ENCODE data around the gene ATP6V0E1. TPM values are rescaled to one million over a fixed set of nuclear protein-coding genes. Genes with fewer than 3 reads are reported as not detected.

Gene ATP6V0E1
- total and polyA plus RNA-seq, 8 donors = 18.0 to 328 (median 133) TPM

- intact Hi-C loops (cut with DNase I; ENCODE audit: low total_unique reads) = loop anchor here (10.0 kb wide), 1 partner anchor 497 kb away; the partner anchor contains the start of gene SH3PXD2B
- TF ChIP-seq EP300 (IDR thresholded peaks at IDR 0.05) = no peak
- no peak for TF ChIP-seq POLR2A (IDR thresholded peaks at IDR 0.05)
- H3K9me3 ChIP-seq = no peaks in the 10 kb centered on the region
- H3K27me3 ChIP-seq = no peaks in the 10 kb centered on the region
- H3K27ac ChIP-seq = peak overlapping the region in 1 of 5 donors; percentile 61
- no peak for DNase-seq
- H3K36me3 ChIP-seq = peaks cover 15 to 51% (median 49%) of the 10 kb centered on the region in 4 donors
- peaks cover 0 to 15% (median 0%) of the 10 kb centered on the region in 4 donors for H3K4me1 ChIP-seq
- 72 to 93% (median 81%) methylated on average over 4 of the region's 4 CpGs for WGBS, 5 donors
- H3K4me3 ChIP-seq = no peak overlapping the region
These were observed 31.5 kb upstream of the ATP6V0E1 start for GRCh38 chr5:172952034-172952511.

- Histone ChIP-seq H3K4me3 (no peak overlapping the region), H3K27ac (peak overlapping the region in 2 of 5 donors; percentile 61 to 65), H3K27me3 (no peaks in the 10 kb centered on the region), H3K9me3 (no peaks in the 10 kb centered on the region), H3K36me3 (peaks cover 11 to 32% (median 31%) of the 10 kb centered on the region in 4 donors), H3K4me1 (peaks cover 8 to 29% (median 13%) of the 10 kb centered on the region in 4 donors)
- DNase-seq = no peak
- 60 to 69% (median 67%) methylated on average over 15 of the region's 15 CpGs for WGBS, 5 donors
- intact Hi-C loops (cut with DNase I; ENCODE audit: low total_unique reads) = loop anchor here (10.0 kb wide), 1 partner anchor 499 kb away; the partner anchor contains the start of gene SH3PXD2B
- TF ChIP-seq EP300 (IDR thresholded peaks at IDR 0.05) (no peak), POLR2AphosphoS5 (IDR thresholded peaks at IDR 0.05) (peak in 1 of 3 donors; percentile 63)
These were observed 29.5 kb upstream of the ATP6V0E1 start for GRCh38 chr5:172953776-172954675.

DNA sequence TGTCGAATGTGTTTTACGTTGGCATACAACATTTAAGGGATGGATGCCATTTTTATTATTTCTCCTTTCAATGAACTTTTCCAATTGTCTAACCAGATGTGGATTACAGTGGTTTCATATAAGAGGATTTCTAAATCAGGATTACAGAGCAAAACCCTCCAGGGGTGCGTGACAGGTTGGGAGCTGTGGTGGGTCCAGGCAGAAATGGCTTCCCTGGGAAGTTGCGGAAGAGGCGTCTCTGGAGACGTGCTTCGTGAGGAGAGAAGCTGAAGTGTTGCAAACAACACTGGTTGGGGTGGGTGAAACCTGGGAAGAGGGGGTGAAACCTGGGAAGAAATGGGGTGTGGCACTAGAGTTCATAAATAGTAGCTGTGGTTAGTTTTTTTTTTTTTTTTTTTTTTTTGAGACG lies 28.8 kb upstream of the ATP6V0E1 start:
- no peak for DNase-seq
- peaks cover 8 to 32% (median 15%) of the 10 kb centered on the region in 4 donors for H3K4me1 ChIP-seq
- intact Hi-C loops (cut with DNase I; ENCODE audit: low total_unique reads) = loop anchor here (10.0 kb wide), 1 partner anchor 500 kb away; the partner anchor contains the start of gene SH3PXD2B
- H3K27ac ChIP-seq = peak overlapping the region in 2 of 5 donors; percentile 61 to 65
- no peak for TF ChIP-seq CTCF (IDR thresholded peaks at IDR 0.05)
- TF ChIP-seq POLR2AphosphoS5 (IDR thresholded peaks at IDR 0.05) = no peak
- no peak for TF ChIP-seq EP300 (IDR thresholded peaks at IDR 0.05)
- no peak for TF ChIP-seq POLR2A (IDR thresholded peaks at IDR 0.05)
- no peak overlapping the region for H3K4me3 ChIP-seq
- 64 to 83% (median 75%) methylated on average over 7 to 8 of the region's 8 CpGs for WGBS, 5 donors
- peaks cover 11 to 24% (median 24%) of the 10 kb centered on the region in 4 donors for H3K36me3 ChIP-seq
- no peaks in the 10 kb centered on the region for H3K9me3 ChIP-seq
- no peaks in the 10 kb centered on the region for H3K27me3 ChIP-seq

DNA sequence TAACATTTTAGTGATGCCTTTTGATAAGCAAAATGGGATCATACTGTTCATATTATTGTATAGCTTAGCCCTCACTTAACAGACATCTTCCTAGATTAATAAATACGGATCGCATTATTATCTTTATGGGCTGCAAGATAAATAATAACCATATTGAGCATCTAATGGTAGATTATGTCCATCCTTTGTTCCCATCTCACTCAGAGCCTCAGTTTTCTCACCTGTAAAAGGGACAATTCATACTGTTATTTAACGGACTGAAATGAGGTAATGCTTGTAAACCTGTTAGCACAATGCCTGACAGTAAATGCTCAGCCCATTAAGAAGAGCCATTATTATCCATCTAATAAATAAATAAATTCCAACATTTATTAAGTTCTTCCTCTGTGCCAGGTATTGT lies 27.3 kb upstream of the ATP6V0E1 start:
- TF ChIP-seq POLR2A (IDR thresholded peaks at IDR 0.05) = no peak
- H3K27me3 ChIP-seq = no peaks in the 10 kb centered on the region
- H3K4me3 ChIP-seq = no peak overlapping the region
- no peak for DNase-seq
- 69 to 80% (median 73%) methylated on average over 3 of the region's 3 CpGs for WGBS, 5 donors
- H3K36me3 ChIP-seq = peaks cover 2 to 12% (median 11%) of the 10 kb centered on the region in 4 donors
- no peaks in the 10 kb centered on the region for H3K9me3 ChIP-seq
- H3K4me1 ChIP-seq = peaks cover 17 to 47% (median 28%) of the 10 kb centered on the region in 4 donors
- intact Hi-C loops (cut with DNase I; ENCODE audit: low total_unique reads) = loop anchor here (10.0 kb wide), 1 partner anchor 501 kb away; the partner anchor contains the start of gene SH3PXD2B
- peak overlapping the region in 1 of 5 donors; percentile 91 for H3K27ac ChIP-seq

DNA sequence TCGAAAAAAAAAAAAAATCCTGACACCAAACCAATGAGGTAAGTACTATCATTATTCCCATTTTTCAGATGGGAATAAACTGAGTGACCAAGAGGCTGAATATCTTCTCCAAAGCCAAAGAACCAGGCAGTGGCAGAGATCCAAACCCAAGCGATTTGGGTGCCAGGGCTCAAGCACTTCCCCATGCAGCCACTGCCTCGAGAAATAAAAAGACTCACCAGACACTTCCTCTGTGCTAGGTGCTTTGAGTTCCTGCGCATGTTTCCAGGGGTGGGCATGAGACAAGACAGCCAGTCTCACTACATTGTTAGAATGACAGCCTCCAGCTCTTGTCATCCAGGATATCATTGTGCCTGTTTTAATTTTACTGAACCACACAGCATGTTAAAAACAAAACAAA lies 26.6 kb upstream of the ATP6V0E1 start:
- H3K27ac ChIP-seq = peak overlapping the region in 1 of 5 donors; percentile 91
- peaks cover 0 to 12% (median 11%) of the 10 kb centered on the region in 4 donors for H3K36me3 ChIP-seq
- no peak for DNase-seq
- H3K4me3 ChIP-seq = no peak overlapping the region
- TF ChIP-seq CTCF (IDR thresholded peaks at IDR 0.05) (no peak), POLR2A (IDR thresholded peaks at IDR 0.05) (no peak), EP300 (IDR thresholded peaks at IDR 0.05) (no peak), POLR2AphosphoS5 (IDR thresholded peaks at IDR 0.05) (no peak)
- intact Hi-C loops (cut with DNase I; ENCODE audit: low total_unique reads) = loop anchor here (10.0 kb wide), 1 partner anchor 502 kb away; the partner anchor contains the start of gene SH3PXD2B
- no peaks in the 10 kb centered on the region for H3K9me3 ChIP-seq
- peaks cover 17 to 46% (median 28%) of the 10 kb centered on the region in 4 donors for H3K4me1 ChIP-seq
- H3K27me3 ChIP-seq = no peaks in the 10 kb centered on the region
- 48 to 65% (median 60%) methylated on average over 4 of the region's 4 CpGs for WGBS, 5 donors

Data from stomach (tissue), 9 donors.